Mononuclear cell (primary cell): Measurements from ENCODE around the gene TRIO. TPM values are rescaled to one million over a fixed set of nuclear protein-coding genes. Genes with fewer than 3 reads are reported as not detected.

ENCODE experiments used
- H3K27me3 ChIP-seq: 2 replicates; pipeline ENCODE4 v1.6.0; 2011; ENCODE audit warnings: low read length, control low read depth; ENCODE audit not compliant: insufficient read depth
- H3K4me1 ChIP-seq: 2 replicates; pipeline ENCODE4 v1.5.1; 2011; ENCODE audit warnings: mild to moderate bottlenecking, low read length, control low read depth; ENCODE audit not compliant: insufficient read depth
- H3K4me3 ChIP-seq: 2 replicates; pipeline ENCODE4 v1.5.1; 2011; ENCODE audit warnings: mild to moderate bottlenecking, low read length, moderate library complexity
- H3K9me3 ChIP-seq: 2 replicates; pipeline ENCODE4 v1.5.1; 2011; ENCODE audit warnings: low read depth, mild to moderate bottlenecking, control low read depth, low read length
- total RNA-seq: library from RNA; depleted of rRNA; stranded (reverse); fragments of >200 nt; gene quantifications from one replicate; pipeline ENCODE4 v1.2.3, GENCODE V29; 2012

TRIO gene
- total RNA-seq, 1 donor, result 48.9 TPM

DNA sequence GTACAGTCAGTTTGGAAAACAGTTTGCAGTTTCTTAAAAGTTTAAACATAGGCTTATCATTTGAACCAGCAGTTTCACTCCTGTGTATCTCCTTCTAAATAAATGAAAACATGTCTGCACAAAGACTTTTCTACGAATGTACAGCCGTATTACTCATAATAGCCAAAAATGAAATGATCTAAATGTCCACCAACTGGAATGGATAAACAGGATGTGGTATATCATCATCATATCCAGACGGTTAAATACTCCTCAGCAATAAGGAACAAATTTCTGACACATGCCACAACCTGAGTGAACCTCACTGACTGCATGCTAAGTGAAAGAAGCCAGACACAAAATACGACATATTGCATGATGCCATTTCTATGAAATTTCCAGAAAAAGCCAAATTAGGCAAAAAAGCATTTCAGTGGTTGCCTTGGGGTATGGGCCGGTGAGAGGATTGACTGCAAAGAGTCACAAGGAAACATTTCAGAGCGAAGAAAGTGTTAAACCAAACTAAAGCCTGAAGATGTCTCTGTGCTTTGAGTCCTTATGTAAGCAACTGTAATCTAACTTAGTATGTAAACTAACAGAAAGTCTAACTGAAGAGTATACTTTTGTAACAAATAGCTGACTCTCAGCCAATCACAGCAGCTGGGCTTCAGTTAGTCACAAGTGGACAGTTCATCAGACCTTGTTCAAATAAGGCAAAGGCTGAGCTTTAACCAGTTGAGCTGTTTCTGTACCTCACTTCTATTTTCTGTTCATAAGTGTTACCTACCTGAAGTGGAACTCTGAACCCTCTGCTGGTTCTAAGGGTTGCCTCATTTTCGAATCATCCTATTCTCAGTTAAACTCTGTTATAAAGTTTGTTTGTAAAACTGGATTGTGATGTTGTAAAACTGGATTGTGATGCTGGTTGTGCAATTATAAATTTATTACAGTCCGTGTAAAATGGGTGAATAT lies 65.2 kb downstream of the TRIO start:
- no peak overlapping the region for H3K4me3 ChIP-seq
- H3K9me3 ChIP-seq, result no peaks in the 10 kb centered on the region
- H3K4me1 ChIP-seq, result peaks cover 61% of the 10 kb centered on the region
- no peaks in the 10 kb centered on the region for H3K27me3 ChIP-seq

DNA sequence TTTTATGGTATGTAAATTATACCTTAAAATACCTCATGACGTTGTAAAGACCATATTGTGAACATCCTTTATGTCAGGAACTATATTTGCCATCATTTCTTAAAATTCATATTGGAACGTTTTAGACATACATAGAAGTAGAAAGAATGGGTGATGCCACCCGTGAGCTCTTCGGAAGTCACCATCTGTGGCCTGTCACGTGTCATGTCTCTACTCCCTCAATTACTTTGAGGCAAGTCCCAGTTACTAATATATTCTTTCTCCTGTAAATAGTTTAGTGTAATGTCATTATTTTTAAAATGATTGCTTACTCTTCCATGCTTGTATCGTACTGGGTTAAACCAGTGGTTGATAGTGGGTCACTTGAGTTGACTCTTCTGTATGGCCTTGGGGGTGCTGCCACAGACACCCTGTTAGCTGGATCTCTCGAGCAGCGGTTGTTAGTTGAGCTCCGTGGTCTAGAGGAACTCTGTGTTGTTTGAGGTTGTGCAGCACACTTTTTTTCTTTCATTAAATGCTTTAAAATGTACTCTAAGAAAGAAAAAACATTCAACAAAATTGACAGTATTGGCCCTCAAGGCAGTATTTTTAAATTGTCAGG lies 66.2 kb downstream of the TRIO start:
- Histone ChIP-seq H3K4me3 (no peak overlapping the region), H3K4me1 (peaks cover 52% of the 10 kb centered on the region), H3K9me3 (no peaks in the 10 kb centered on the region), H3K27me3 (no peaks in the 10 kb centered on the region)

DNA sequence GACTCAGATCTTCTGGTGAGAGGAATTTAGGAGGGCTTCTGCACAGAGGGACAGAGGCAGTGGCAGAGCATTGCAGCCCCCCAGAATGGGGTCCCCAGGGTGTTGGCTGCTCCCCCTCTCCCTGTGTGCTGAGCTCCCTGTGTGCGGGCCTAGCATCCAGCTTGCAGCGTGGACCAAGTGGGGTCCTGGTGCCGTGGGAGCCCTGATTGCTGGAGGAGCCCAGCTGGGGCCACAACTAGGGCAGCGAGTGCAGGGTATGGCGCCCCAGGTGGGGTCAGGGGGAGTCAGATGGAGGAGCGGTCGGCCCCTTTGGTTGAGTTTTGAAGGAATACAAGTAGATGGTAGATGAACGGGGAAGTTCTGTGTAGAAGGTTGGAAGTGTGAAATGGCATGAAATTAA lies 66.7 kb downstream of the TRIO start:
- H3K9me3 ChIP-seq, result no peaks in the 10 kb centered on the region
- no peaks in the 10 kb centered on the region for H3K27me3 ChIP-seq
- H3K4me1 ChIP-seq, result peaks cover 47% of the 10 kb centered on the region
- no peak overlapping the region for H3K4me3 ChIP-seq

DNA sequence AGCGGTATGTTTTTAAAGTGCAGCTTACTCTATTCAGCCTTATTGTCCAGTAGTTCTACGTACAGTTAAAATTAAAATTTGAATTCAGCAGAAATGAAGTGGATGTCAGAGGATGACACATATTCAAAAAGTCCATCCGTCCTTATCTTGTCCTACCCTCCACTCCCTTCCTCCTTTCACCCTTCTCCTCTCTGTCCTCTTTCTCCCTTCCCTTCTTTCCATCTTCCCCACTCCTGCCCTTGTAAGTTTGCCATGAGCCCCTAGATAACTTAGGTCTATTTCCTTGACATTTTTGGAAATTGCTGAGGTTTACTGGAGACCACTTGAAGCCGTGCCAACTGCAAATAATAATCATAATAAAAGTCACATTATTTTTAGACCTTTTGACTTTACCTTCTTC lies 67.6 kb downstream of the TRIO start:
- Histone ChIP-seq H3K9me3 (no peaks in the 10 kb centered on the region), H3K4me3 (no peak overlapping the region), H3K27me3 (no peaks in the 10 kb centered on the region), H3K4me1 (peaks cover 41% of the 10 kb centered on the region)

DNA sequence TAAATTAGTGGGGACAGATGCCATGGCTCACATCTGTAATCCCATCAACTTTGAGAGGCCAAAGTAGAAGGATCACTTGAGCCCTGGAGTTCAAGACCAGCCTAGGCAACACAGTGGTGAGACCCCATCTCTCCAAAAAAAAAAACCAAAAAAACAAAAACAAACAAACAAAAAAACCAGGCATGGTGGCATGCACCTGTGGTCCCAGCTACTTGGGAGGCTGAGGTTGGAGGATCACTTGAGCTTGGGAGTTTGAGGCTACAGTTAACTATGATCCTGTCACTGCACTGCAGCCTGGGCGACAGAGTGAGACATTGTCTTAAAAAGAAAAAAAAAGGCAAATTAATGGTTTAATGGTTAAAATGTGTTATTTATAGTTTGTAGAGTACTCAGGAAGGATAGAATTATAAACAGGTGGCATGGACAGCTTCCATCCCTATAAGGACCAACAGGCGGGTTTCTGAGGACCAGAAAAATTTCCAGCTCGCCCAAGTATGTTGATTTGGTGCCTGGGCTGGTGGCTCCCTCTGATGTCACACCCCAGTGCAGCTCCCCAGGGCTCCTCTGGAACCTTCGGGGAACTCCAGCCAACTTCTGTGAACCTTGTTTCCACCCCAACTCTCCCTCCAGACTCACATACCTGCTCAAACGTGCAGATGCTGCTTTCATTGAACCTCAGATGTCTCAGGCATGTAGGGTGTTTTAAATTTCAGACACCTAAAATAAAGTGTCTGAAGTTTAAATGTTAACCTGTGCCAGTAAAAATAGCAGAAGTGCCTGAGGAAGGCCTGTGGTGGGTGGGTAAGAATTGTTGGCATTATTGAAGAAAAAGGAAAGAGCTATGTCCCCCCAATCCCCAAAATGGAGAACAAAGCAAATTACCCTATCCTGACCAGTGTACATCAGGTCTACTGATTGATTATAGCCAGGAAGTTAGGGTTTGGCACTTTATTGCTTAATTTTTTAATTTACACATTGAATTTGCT lies 69.0 kb downstream of the TRIO start:
- H3K9me3 ChIP-seq, result no peaks in the 10 kb centered on the region
- no peak overlapping the region for H3K4me3 ChIP-seq
- no peaks in the 10 kb centered on the region for H3K27me3 ChIP-seq
- peaks cover 32% of the 10 kb centered on the region for H3K4me1 ChIP-seq

DNA sequence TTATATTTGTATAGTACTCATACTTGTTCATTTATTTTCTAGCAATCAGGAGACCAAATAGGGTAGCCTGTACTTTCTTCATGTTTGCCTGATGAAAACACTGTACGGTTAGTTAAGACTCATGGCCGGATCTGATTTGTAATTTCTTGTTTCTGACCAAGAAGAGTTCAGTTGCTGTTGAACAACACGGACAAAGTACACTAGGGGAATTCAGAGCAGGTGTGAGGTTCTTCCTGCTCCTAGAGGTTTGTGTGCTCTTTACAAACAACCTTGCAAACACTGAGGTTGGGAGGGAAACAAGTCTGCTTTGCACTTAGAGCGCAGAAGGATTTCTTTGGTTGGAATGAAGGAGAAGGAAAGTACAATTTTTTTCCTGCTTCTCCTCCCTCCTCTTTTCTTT lies 69.7 kb downstream of the TRIO start:
- H3K9me3 ChIP-seq, result no peaks in the 10 kb centered on the region
- H3K27me3 ChIP-seq, result no peaks in the 10 kb centered on the region
- no peak overlapping the region for H3K4me3 ChIP-seq
- peaks cover 32% of the 10 kb centered on the region for H3K4me1 ChIP-seq

DNA sequence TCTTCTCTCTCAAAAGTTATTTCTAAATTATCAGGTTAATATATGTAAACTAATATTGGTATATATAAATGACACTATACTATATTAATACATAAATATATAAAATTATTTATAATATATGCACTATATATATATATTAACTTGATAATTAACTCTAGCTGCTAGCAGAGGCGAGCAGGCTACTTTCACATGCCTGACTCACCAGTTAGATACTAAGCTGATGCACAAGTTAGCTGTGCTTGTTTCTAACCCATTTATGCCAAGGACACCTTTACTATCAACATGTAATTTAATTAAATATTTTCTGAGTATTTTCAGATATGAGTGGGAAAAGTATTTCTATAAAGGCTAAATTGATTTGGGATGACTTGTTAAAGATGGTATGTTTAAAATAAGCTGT lies 70.1 kb downstream of the TRIO start:
- peaks cover 27% of the 10 kb centered on the region for H3K4me1 ChIP-seq
- no peaks in the 10 kb centered on the region for H3K27me3 ChIP-seq
- no peak overlapping the region for H3K4me3 ChIP-seq
- H3K9me3 ChIP-seq, result no peaks in the 10 kb centered on the region

DNA sequence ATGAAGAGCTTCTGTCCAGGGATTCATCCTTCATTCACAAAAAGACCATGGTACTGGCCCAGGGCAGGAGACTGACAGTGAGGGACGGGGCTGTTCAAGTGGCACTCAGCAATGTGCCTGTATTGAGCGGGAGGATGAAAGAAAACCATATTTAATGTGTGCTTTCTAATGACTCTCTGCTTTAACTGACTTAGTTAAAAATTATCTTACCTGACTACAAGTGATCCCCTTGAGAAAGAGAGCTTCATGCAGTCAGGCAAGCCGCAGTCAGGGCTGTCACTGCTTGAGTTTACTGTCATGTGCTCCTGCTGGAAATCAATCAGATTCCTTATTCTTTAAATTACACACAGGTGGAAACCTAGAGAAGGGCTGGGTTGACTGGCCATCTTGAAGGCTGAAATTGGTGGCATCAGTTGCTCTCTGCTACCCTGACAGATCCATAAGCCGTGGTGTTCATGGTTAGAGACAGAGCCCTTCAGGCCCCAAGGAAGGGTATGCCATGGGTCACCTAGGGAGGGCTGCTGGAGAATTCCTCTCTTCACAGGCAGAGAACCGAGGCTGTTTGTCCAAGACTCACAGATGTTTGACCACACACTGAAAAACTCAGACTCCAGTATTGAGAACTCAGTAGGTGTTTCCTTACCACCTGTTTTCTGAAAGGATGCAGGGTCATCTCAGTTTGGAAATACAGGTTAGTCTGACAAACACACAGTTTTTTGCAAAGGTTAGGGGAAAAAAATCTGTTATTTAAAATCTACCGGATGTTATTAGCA lies 70.9 kb downstream of the TRIO start:
- H3K4me1 ChIP-seq, result peaks cover 31% of the 10 kb centered on the region
- no peak overlapping the region for H3K4me3 ChIP-seq
- H3K9me3 ChIP-seq, result no peaks in the 10 kb centered on the region
- no peaks in the 10 kb centered on the region for H3K27me3 ChIP-seq

DNA sequence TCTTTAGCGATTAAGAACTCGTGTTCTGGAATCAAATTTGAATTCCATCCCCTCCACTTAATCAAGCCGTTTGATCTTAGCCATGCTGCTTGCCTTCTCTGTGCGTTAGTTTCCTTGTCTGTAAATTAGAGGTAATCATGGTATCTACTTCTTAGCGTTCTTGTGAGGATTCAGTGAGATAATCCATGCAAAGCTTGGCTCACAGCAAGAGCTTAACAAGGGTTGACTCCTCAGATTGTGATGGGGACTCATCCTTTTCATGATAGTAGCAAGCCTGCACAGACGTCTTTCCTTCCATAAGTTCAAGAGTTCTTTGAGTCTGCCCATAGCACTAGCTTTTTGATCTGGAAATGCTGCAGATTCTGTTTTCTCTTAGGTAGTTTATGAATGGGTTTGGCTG lies 72.8 kb downstream of the TRIO start:
- peaks cover 25% of the 10 kb centered on the region for H3K4me1 ChIP-seq
- no peak overlapping the region for H3K4me3 ChIP-seq
- H3K27me3 ChIP-seq, result no peaks in the 10 kb centered on the region
- H3K9me3 ChIP-seq, result no peaks in the 10 kb centered on the region

DNA sequence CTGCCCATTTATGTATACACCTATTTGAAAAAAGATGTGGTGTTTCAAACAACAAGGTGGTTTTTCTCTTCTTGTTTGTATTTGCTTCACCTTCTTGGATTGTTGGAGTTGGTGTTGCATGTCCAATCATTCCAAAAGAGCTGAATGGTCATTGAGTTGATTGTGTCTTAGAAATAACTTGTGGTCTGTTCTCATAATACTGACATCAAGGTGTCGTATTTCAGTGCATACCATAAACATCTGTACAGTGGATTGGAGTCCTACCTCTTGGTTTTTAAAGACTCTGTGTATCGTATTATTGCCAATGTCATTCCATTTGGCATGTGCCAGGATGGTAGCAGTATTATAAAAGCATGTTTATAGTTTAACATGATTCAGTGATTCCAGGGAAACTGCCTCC lies 73.2 kb downstream of the TRIO start:
- H3K4me3 ChIP-seq, result no peak overlapping the region
- H3K4me1 ChIP-seq, result peaks cover 27% of the 10 kb centered on the region
- no peaks in the 10 kb centered on the region for H3K27me3 ChIP-seq
- H3K9me3 ChIP-seq, result no peaks in the 10 kb centered on the region

DNA sequence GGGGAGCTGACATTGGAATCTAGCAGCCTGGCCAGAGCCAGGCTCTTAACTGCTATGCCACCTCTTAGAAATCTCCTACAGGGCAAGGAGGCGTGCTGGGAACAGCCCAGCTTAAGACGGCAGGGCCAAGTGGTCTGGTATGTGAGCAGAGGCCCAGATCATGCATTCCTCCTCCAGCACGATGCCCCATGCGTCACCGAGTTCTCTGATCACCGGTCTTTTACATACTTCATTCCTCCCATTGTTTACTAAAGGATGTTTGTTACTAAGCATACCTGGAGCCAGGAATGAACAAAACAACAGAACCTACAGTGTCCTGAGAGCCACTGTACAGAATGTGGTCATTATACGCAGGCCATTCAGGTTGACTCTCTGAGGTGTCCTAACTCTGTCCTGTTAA lies 73.8 kb downstream of the TRIO start:
- Histone ChIP-seq H3K4me1 (peaks cover 32% of the 10 kb centered on the region), H3K4me3 (no peak overlapping the region), H3K27me3 (no peaks in the 10 kb centered on the region), H3K9me3 (no peaks in the 10 kb centered on the region)

DNA sequence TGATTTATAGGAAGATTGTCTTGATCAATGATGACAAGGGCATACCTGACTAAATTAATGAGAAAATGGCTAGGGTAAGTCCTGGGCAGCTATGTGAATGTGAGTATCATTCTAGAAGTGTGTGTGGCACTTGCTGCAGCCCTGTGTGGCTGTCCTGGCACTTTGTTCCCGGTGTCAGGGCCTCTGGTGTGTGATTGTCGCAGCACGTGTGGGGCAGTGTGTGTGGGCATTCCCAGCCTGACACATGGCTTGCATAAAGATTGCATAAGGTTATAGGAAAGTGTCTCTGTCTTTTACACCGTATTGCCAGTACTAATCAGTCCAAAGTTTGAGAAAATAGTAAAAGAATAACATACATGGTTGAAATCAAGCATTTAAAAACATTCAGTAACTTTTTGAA lies 74.4 kb downstream of the TRIO start:
- no peaks in the 10 kb centered on the region for H3K27me3 ChIP-seq
- H3K9me3 ChIP-seq, result no peaks in the 10 kb centered on the region
- H3K4me1 ChIP-seq, result peaks cover 29% of the 10 kb centered on the region
- no peak overlapping the region for H3K4me3 ChIP-seq

DNA sequence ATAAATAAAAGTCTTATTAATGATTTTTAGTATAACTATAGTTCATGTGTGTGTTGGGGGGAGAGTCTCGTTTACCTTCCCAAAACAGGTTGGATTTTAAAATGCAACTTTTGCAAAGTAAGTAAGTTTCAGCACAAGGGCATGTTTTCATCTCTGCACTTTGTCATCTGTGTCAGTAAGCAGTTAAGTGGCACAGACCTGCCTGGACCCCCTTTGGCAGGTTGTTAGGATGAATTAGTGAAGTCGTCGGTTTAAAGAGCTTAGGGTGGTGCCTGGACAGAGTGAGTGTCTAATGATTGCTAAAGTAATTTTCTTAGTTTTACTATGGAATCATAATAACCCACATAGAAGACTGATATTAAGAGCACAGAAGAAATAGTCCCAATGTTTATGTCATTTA lies 74.9 kb downstream of the TRIO start:
- H3K4me1 ChIP-seq, result peaks cover 30% of the 10 kb centered on the region
- H3K4me3 ChIP-seq, result no peak overlapping the region
- H3K9me3 ChIP-seq, result no peaks in the 10 kb centered on the region
- no peaks in the 10 kb centered on the region for H3K27me3 ChIP-seq

DNA sequence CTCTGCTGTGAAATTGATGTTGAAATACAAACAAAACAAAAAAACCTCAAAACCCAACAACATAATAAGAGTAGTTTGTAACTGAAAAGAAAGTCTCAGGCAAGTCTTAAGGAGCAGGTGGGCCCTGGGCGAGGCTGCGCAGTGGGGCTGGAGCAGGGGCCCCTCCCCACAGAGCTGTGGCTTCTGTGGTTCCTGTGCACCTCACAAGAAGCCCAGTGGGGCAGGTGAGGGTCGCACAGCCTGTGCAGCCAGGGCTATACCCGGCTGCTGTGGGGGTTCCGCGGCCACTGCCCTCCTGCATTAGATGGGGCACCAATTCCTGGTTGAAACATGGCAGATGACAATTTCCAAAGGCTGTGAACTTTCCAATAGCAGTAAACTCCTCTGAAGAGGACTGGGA lies 75.3 kb downstream of the TRIO start:
- Histone ChIP-seq H3K27me3 (no peaks in the 10 kb centered on the region), H3K4me1 (peaks cover 35% of the 10 kb centered on the region), H3K4me3 (no peak overlapping the region), H3K9me3 (no peaks in the 10 kb centered on the region)
